Measurements from ENCODE around the gene WFDC10A. TPM values are rescaled to one million over a fixed set of nuclear protein-coding genes. Genes with fewer than 3 reads are reported as not detected.
"Not testable (repeated sequence)": the region's sequence is repeated elsewhere in the genome, so short reads cannot be mapped to it uniquely, and the experiment has no call there.

WFDC10A gene
- total RNA-seq, 1 donor from 2014 or later, result not detected

DNA sequence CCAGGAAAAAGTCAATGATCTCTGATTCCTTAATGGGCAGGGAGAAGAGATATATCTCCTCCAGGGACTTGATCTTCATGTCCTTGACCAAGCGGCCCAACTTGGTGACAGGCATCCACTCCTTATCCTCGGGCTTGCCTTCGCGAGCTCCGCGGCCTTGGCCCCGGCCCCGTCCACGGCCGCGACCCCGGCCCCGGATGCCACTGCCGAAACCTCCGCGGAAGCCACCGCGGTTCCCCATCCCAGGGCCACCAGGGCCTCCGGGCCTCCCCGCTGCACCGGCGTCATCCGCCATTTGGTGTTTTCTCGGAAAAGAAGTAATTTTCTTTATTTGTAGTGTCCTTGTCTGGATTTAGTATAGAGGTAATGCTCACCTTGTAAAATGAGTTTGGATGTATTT is 11.5 kb downstream of the WFDC10A start:
- DNase-seq (ENCODE audit: missing footprints); ATAC-seq; intact Hi-C loops (cut with DNase I): not testable (repeated sequence)

DNA sequence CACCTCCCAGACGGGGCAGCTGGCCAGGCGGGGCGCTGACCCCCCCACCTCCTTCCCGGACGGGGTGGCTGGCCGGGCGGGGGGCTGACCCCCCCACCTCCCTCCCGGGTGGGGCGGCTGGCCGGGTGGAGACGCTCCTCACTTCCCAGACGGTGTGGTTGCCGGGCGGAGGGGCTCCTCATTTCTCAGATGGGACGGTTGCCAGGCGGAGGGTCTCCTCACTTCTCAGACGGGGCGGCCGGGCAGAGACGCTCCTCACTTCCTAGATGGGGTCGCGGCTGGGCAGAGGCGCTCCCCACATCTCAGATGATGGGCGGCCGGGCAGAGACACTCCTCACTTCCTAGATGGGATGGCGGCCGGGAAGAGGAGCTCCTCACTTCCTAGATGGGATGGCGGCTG is 16.3 kb downstream of the WFDC10A start:
- ATAC-seq; intact Hi-C loops (cut with DNase I); DNase-seq (ENCODE audit: missing footprints): not testable (repeated sequence)

DNA sequence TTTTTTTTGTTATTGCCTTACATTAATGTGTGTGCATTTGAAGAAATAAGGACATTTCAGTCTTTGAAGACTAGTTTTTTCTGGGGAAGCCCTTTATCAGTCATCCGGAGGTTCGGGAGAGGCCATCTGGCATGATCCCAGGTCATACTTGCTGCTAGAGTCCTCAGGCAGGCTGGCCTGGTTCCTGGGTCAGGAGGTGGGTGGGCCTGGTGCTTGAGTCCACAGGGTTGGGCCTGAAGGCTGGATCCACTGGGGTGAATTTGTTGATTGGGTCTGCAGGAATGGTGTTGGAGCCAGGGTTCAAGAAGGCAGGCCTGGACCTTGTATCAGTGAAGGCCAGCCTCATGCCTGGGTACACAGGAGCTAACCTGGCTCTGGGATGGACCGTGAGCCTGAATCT is 17.3 kb downstream of the WFDC10A start:
- intact Hi-C loops (cut with DNase I), result no loop called here
- ATAC-seq, result no peak
- DNase-seq (ENCODE audit: missing footprints), result no peak

DNA sequence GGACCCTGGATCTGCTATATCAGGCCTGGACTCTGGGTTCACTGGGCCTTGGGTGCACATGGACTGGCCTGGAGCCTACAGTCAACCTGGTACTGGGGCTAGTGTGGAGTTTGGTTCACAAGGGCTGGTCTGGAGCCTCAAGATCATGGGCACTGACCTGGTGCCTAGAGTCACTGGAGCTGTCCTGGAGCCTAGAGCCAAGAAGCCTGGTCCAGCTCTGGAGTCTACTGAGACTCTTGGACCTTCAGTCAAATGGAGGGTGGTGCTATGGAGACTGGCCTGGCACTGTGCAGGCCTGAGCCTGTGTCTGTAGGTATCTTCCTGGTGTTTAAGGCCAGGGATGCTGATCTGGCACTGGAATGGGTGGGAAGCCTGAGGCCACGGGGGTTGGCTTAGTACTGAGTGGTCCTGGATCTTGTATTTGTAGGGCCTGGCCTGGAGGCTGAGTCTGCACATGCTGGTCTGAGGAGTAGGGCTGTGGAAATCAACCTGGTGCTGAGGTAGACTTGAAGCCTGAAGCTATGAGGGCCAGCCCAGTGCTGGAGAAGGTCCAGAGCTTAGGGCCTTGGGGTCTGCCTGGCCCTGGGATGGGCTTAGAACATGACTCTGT is 18.0 kb downstream of the WFDC10A start:
- ATAC-seq (no peak), DNase-seq (ENCODE audit: missing footprints) (no peak)
- intact Hi-C loops (cut with DNase I), result no loop called here

DNA sequence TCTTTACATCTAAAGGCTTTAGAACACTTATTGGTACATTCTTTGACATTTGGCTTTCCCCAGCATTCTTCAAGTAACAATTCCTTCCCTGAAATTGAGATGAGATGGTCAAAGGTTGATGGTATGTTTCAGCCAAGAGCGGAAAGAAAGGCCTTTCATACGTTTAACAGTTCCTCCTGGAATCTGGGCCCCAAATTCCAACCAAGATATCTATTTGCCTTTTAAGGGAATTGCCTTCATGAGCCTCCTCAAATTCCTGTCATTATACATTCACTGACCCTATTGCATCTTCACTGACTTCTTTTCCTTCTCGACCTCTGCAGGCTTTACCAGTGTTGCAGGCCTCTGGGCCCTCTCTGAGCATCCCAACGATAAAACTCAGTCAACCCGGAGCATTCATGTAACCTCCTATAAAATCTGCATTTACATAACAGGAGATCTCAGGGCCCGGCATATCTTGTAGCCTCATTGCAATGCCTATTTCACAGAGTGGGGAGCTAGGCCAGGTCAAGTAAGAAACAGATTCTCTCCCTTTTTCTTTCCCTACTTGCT is 19.8 kb downstream of the WFDC10A start:
- intact Hi-C loops (cut with DNase I), result no loop called here
- DNase-seq (ENCODE audit: missing footprints), result no peak
- no peak for ATAC-seq

DNA sequence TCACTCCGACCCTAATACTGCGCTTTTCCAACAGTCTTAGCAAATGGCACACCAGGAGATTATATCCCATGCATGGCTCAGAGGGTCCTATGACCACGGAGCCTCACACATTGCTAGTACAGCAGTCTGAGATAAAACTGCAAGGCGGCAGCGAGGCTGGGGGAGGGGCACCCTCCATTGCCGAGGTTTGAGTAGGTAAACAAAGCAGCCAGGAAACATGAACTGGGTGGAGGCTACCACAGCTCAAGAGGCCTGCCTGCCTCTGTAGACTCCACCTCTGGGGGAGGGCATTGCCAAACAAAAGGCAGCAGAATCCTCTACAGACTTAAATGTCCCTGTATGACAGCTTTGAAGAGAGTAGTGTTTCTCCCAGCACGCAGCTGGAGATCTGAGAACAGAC is 22.2 kb downstream of the WFDC10A start:
- DNase-seq (ENCODE audit: missing footprints); ATAC-seq; intact Hi-C loops (cut with DNase I): not testable (repeated sequence)

DNA sequence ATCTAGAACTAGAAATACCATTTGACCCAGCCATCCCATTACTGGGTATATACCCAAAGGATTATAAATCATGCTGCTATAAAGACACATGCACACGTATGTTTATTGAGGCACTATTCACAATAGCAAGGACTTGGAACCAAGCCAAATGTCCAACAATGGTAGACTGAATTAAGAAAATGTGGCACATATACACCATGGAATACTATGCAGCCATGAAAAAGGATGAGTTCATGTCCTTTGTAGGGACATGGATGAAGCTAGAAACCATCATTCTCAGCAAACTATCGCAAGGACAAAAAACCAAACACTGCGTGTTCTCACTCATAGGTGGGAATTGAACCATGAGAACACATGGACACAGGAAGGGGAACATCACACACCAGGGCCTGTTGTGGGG is 27.5 kb downstream of the WFDC10A start:
- ATAC-seq; intact Hi-C loops (cut with DNase I); DNase-seq (ENCODE audit: missing footprints): not testable (repeated sequence)

DNA sequence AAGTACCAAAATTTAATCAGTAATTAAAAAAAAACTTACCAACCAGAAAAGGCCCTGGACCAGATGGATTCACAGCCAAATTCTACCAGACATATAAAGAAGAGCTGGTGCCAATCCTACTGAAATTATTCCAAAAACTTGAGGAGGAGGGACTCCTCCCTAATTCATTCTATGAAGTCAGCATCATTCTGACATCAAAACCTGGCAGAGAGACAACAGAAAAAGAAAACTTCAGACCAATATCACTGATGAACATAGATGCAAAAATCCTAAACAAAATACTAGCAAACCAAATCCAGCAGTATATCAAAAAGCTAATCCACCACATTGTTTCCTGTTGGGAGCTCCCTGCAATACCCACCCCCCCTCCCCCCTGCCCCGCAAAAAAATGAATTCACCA is 40.6 kb downstream of the WFDC10A start, which contains the start of gene WFDC11:
TSS of gene WFDC11 (minus strand) at position 101 of the 400 bp plus-strand sequence. CDS start 19,639 bp downstream, outside the sequence.
- ATAC-seq, result no peak
- no peak for DNase-seq (ENCODE audit: missing footprints)
- intact Hi-C loops (cut with DNase I), result no loop called here

DNA sequence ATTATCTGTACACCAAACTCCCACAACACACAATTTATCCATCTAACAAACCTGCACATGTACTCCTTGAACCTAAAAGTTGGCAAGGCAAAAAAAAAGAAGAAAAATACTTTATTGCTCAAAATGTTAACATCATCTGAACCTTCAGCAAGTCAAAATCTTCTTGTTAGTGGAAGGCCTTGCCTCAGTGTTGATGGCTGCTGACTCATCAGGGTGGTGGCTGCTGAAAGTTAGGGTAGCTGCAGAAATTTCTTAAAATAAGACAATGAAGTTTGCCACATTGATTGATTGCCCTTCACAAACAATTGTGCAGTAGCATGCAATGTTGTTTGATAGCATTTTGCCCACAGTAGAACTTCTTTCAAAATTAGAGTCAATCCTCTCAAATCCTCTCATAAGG is 43.2 kb downstream of the WFDC10A start:
- intact Hi-C loops (cut with DNase I), result no loop called here
- DNase-seq (ENCODE audit: missing footprints) (no peak), ATAC-seq (no peak)

DNA sequence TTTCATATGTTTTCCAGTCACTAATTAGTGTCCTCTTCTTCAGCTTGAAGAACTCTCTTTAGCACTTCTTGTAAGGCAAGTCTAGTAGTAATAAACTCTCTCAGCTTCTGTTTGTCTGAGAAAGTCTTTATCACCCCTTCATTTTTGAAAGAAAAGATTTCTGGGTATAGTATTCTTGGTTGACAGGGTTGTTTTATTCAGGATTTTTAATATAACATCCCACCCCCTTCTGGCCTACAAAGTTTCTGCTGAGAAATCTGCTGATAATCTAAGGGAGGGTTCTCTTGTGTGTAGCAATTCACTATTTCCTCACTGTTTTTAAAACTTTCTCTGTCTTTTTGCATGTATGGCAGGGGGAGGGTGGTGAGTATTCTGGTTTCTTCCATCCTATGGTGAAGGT is 50.1 kb downstream of the WFDC10A start:
- no peak for ATAC-seq
- DNase-seq (ENCODE audit: missing footprints), result no peak
- intact Hi-C loops (cut with DNase I), result no loop called here

Other genes starting within 250 kb of the WFDC10A start
- 364 TPM for gene DBNDD2, start 221.4 kb upstream of the WFDC10A start, total RNA-seq
- 114 TPM for gene PIGT, start 213.6 kb upstream of the WFDC10A start, total RNA-seq
- gene WFDC2, start 160.0 kb upstream of the WFDC10A start, total RNA-seq, result 0.95 TPM
- not detected for gene SPINT3, start 114.1 kb upstream of the WFDC10A start, total RNA-seq
- not detected for gene WFDC6, start 90.3 kb upstream of the WFDC10A start, total RNA-seq
- not detected for gene EPPIN, start 82.3 kb upstream of the WFDC10A start, total RNA-seq
- not detected for gene WFDC8, start 50.5 kb upstream of the WFDC10A start, total RNA-seq
- gene WFDC9, start 1.5 kb downstream of the WFDC10A start, total RNA-seq, result not detected
- gene WFDC11, start 40.5 kb downstream of the WFDC10A start, total RNA-seq, result not detected
- gene WFDC13, start 72.3 kb downstream of the WFDC10A start, total RNA-seq, result not detected
- not detected for gene WFDC10B, start 75.3 kb downstream of the WFDC10A start, total RNA-seq
- gene SPINT4, start 92.6 kb downstream of the WFDC10A start, total RNA-seq, result not detected
- gene WFDC3, start 162.1 kb downstream of the WFDC10A start, total RNA-seq, result 1.1 TPM
- 12.4 TPM for gene DNTTIP1, start 162.2 kb downstream of the WFDC10A start, total RNA-seq
- gene UBE2C, start 182.9 kb downstream of the WFDC10A start, total RNA-seq, result 1.7 TPM
- not detected for gene TNNC2, start 197.6 kb downstream of the WFDC10A start, total RNA-seq
- gene SNX21, start 204.1 kb downstream of the WFDC10A start, total RNA-seq, result 22.5 TPM
- 29.4 TPM for gene ACOT8, start 227.7 kb downstream of the WFDC10A start, total RNA-seq
- gene ZSWIM3, start 227.9 kb downstream of the WFDC10A start, total RNA-seq, result 2.1 TPM

Data from Right ventricle myocardium inferior (tissue), 1 donor.